Stimulated activated effector memory CD8-positive, alpha-beta T cell treated with anti-CD3 and anti-CD28 coated beads, Interleukin-12 subunit alpha, Interleukin-12 subunit beta, amount 100 ng/mL, for 72 hours (primary cell): ENCODE measurements around the gene CSTPP1.
"Not testable (repeated sequence)": the region's sequence is repeated elsewhere in the genome, so short reads cannot be mapped to it uniquely, and the experiment has no call there.

Experiments used
- ATAC-seq: fragments of 150-1000 bp; cut with Tn5 transposase; 2 replicates; pipeline ENCODE4 v1.10.0; 2021
- DNase-seq, 2 donors: peaks; one replicate each; pipeline ENCODE4 v3.0.0; 2021 to 2022; ENCODE audit warnings: low spot score in 2 of 2
- H3K27ac Mint-ChIP-seq: one replicate; pipeline ENCODE4 v1.8.0; 2022; ENCODE audit warnings: mild to moderate bottlenecking, mixed read lengths
- H3K36me3 Mint-ChIP-seq: one replicate; pipeline ENCODE4 v1.8.0; 2022; ENCODE audit warnings: mild to moderate bottlenecking, mixed read lengths
- H3K4me1 Mint-ChIP-seq: one replicate; pipeline ENCODE4 v1.8.0; 2022; ENCODE audit warnings: mixed read lengths
- H3K4me3 Mint-ChIP-seq: one replicate; pipeline ENCODE4 v1.8.0; 2022; ENCODE audit warnings: mild to moderate bottlenecking, mixed read lengths
- H3K9me3 Mint-ChIP-seq: one replicate; pipeline ENCODE4 v1.8.0; 2022; ENCODE audit warnings: mixed read lengths

The CSTPP1 gene

DNA sequence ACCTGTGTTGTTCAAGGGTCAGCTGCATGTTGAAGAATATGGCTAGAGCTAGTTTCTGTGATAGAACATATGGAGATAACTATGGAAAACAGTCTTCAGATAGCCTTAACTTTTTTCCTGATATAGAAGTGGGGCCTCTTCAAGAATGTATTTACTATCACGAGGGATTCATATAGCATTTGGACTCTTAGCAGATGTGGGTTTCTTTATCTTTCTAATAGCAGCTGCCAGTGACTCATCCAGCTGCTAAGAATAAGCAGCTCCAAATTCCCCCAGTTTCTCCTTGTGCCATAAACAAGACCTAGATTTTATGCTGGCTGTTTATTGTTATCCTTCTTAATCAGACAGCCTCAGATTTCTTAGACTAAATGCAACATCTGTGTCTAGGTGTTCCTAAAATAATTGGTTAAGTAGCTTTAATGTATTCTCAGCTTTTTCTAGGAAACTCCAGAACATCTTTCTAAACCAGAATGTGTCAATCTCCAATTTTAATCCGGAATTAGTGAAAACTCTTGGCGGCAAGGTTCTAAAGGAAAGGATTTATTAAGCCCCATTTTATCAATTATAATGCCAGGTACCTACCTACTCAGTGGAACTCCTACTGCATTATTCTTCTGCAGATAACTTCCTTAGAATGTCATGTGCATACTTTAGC, 119.8 kb downstream of the CSTPP1 start:
- no peak overlapping the region for H3K27ac Mint-ChIP-seq
- ATAC-seq (no peak), DNase-seq (no peak)
- no peaks in the 10 kb centered on the region for H3K4me1 Mint-ChIP-seq
- no peaks in the 10 kb centered on the region for H3K9me3 Mint-ChIP-seq
- no peaks in the 10 kb centered on the region for H3K36me3 Mint-ChIP-seq
- no peak overlapping the region for H3K4me3 Mint-ChIP-seq

DNA sequence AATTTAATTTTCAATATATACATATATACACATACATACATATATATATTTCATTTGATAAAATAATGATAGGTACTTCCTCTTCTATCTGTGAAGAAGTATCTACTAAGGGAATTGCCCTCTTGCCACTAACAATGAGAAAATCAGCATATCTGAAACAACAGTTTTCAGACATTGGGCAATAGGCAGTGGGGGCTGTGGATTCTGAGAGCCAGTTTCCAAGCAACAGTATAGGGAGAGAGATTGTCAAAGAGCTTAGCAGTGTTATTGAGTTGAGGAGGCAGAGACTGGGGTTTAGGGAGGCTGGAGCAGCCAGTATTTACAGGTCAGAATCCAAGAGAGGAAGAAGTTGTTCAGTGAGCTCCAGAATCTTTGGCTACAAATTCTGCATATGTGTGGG, 120.8 kb downstream of the CSTPP1 start:
- ATAC-seq (no peak), DNase-seq (no peak)
- Mint-ChIP-seq H3K4me3 (no peak overlapping the region), H3K9me3 (no peaks in the 10 kb centered on the region), H3K36me3 (no peaks in the 10 kb centered on the region), H3K4me1 (no peaks in the 10 kb centered on the region), H3K27ac (no peak overlapping the region)

DNA sequence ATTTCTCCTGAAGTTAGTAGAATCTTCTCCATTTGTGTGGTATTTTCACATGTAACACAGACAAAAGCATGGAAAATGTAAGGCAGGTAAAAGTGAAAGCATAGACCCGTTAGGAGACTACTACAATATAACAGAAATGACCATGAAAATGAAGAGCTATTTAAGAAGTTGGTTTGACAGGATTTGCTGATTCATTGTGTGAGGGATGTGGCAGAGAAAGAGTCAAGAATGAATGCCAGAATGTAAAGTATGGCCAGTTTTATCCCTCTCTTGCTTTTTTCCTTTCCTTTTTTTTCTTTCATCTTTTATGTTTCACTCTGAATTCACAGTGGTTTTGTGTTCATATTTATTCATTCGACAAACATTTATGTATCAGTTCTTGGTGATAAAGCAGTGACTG, 124.2 kb downstream of the CSTPP1 start:
- H3K9me3 Mint-ChIP-seq: no peaks in the 10 kb centered on the region
- no peaks in the 10 kb centered on the region for H3K4me1 Mint-ChIP-seq
- H3K4me3 Mint-ChIP-seq: no peak overlapping the region
- ATAC-seq: peak; percentile 60
- no peaks in the 10 kb centered on the region for H3K36me3 Mint-ChIP-seq
- peak overlapping the region; percentile 1 for H3K27ac Mint-ChIP-seq
- no peak for DNase-seq

DNA sequence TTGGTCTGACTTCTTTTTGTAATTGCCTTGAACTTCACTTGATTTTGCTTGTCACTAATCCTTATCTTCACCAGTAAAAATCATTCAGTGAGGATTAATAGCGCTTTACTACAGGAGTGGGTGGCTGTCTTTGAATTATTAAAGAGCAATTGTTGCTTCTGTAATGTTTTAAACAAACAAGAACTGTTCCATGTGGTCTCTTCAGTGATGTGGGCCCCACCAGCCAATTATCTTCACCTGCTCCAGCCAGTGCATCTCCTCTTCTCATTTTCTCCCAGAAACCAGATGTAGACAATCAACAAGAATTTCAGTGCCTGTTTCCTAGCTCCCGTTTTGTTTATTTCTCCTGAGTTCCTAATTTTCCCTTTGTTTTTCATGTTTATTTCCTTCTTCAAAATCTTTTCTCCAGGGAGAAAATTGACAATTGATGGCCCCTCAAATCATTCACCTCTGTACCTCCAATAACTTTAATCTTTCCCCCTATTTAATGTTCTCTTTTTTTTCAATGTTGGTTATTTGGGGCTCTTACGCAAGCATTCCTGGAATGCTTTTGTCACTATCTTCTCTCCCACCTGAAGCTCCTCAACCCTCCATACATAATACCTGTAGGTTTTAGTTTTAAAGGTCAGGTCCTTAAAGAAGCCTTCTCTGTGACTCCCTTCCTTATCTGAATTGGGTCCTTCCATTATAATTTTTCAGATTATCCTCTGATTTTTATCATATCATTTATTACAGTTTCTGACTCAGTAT, 125.0 kb downstream of the CSTPP1 start:
- no peaks in the 10 kb centered on the region for H3K4me1 Mint-ChIP-seq
- H3K4me3 Mint-ChIP-seq: no peak overlapping the region
- no peaks in the 10 kb centered on the region for H3K9me3 Mint-ChIP-seq
- no peak overlapping the region for H3K27ac Mint-ChIP-seq
- no peaks in the 10 kb centered on the region for H3K36me3 Mint-ChIP-seq
- ATAC-seq (no peak), DNase-seq (no peak)

DNA sequence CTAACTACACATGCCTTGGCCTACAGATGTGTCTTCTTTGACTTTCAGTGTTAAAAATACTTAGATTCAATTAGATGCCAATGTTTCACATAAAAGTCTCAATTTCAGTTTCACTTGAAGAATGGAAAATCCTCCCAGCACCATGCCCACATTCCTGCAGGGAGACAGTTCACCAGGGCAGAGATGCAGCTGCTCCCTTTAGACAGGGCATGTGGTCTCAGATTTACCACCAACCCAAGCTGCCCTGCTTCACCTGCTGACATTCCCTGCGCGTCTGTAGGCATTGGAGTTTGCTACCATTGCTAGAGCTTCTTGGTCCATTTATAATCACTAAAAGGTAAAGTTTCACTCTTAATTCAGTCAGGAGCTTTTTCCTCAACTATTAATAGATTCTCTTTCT, 126.2 kb downstream of the CSTPP1 start:
- Mint-ChIP-seq H3K27ac (no peak overlapping the region), H3K9me3 (no peaks in the 10 kb centered on the region), H3K36me3 (no peaks in the 10 kb centered on the region), H3K4me3 (no peak overlapping the region), H3K4me1 (no peaks in the 10 kb centered on the region)
- ATAC-seq (no peak), DNase-seq (no peak)

DNA sequence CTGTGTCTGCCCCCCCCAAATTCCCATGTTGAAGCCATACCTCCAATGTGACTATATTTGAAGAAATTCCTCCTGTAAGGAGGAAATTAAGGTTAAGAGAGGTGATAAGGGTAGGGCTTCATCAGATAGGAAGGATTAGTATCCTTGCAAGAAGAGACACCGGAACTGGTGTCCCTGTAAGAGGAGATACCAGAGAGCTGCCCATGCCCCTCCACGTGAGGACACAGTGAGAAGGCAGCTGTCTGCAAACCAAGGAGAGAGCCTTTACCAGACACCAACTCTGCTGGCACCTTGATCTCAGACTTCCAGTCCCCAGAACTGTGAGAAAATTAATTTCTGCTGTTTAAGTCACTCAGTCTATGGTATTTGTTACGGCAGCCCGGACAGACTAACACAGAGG, 130.8 kb downstream of the CSTPP1 start:
- H3K27ac Mint-ChIP-seq: no peak overlapping the region
- ATAC-seq: no peak

DNA sequence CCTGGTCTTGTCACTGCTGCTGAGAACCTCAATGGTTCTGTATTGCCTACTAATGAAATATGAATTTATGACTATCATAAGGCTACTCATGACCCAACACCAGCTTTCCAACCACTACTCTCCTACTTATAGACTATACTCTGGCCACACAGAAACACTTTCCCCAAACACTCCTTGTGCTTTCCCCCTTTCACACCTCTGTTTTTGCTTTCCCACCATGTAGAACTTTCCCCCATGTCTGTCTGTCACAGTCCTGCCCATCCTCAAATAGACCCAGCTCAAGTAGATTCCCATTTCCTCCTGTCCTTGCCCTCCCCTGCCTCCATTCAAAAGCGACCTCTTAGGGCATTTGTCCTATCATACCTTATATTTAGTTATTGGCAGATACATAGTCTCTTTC, 134.2 kb downstream of the CSTPP1 start:
- H3K4me1 Mint-ChIP-seq: no peaks in the 10 kb centered on the region
- ATAC-seq (no peak), DNase-seq (no peak)
- H3K9me3 Mint-ChIP-seq: no peaks in the 10 kb centered on the region
- H3K4me3 Mint-ChIP-seq: no peak overlapping the region
- H3K36me3 Mint-ChIP-seq: no peaks in the 10 kb centered on the region
- H3K27ac Mint-ChIP-seq: no peak overlapping the region

More for the DNA sequence above, 130.8 kb downstream of the CSTPP1 start:
- Mint-ChIP-seq H3K4me1 (no peaks in the 10 kb centered on the region), H3K36me3 (no peaks in the 10 kb centered on the region), H3K4me3 (no peak overlapping the region), H3K9me3 (no peaks in the 10 kb centered on the region)
- no peak for DNase-seq

DNA sequence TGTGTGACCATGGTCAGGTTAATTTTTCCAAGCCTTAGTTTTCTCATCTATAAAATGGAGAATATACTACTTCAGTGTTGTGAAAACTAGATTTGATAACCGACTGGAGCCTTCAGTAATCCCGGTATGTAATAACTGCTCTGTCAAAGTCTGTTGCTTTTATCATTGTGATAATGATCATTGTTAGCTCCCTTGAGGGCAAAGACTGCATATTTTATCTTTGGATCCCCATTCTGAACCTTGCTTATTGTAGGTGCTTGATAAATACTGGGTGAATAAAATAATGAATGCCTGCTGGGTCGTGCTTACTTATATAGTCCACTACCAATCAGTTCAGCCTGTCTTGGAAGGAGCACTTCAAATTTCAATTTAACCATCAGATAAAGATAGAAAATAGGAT, 134.8 kb downstream of the CSTPP1 start:
- no peaks in the 10 kb centered on the region for H3K36me3 Mint-ChIP-seq
- H3K4me1 Mint-ChIP-seq: no peaks in the 10 kb centered on the region
- H3K27ac Mint-ChIP-seq: no peak overlapping the region
- no peaks in the 10 kb centered on the region for H3K9me3 Mint-ChIP-seq
- ATAC-seq (no peak), DNase-seq (no peak)
- no peak overlapping the region for H3K4me3 Mint-ChIP-seq

DNA sequence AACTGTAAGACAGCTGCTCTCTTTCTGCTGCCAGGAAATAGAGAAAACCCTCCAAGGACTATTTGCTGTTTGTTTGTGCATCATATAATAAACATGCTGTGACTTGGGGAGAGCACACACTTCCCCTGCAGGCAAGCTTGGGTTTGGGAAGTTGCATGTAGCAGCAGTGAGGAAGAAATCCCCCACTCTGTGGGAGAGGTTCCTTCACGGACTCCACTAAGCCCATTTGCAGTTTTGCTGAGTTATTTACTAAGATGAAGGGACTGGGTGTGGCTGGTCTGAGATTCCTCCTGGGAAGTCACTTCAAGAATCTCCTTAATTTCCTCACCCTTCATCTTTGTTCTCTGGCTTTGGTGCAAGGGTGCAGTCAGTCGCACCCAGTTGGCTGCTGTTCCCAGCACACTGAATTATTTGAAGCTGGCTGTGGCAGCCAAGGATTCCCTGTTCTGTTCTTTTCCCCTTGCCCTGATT, 135.3 kb downstream of the CSTPP1 start:
- no peak overlapping the region for H3K4me3 Mint-ChIP-seq
- no peak overlapping the region for H3K27ac Mint-ChIP-seq
- no peaks in the 10 kb centered on the region for H3K4me1 Mint-ChIP-seq
- no peak for ATAC-seq
- no peak for DNase-seq
- H3K36me3 Mint-ChIP-seq: no peaks in the 10 kb centered on the region
- no peaks in the 10 kb centered on the region for H3K9me3 Mint-ChIP-seq

DNA sequence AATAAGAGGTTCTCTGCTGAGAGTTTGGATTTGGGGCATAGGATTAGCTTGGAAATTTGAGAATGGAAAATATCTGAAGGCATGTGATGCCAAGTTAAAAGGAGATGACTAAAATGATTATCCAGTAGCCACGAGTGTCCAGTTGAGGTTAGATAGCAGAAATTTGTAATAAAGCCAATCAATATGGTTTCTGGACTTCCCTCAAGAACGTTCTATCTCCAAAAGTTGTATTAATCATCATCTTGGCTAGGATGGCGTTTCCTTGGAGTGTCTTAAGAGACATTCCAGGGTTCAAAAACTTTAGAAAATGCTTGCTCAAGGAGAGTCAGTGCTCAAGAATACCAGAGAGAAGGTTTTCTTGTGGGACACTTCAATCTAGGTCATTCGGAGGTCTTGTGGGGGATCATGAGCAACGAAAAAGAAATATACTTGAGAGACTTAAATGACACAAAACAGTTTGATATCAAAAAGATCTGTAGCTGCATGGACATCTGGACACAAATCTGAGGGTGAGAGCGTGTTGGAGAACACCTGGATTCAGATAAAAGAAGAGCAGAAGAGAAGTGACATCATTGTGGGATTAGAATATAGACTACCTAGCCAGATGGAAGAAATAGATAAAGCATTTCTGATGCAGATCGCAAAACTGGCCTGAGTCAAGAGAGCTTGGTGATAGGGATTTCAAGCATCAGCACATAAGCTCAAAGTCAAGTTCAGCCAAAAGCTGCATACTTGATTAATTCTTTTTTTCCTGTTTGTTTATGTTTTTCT, 142.4 kb downstream of the CSTPP1 start:
- Mint-ChIP-seq H3K4me1 (peaks cover 9% of the 10 kb centered on the region), H3K4me3 (no peak overlapping the region), H3K27ac (no peak overlapping the region), H3K9me3 (no peaks in the 10 kb centered on the region), H3K36me3 (no peaks in the 10 kb centered on the region)
- ATAC-seq: no peak
- DNase-seq: no peak

DNA sequence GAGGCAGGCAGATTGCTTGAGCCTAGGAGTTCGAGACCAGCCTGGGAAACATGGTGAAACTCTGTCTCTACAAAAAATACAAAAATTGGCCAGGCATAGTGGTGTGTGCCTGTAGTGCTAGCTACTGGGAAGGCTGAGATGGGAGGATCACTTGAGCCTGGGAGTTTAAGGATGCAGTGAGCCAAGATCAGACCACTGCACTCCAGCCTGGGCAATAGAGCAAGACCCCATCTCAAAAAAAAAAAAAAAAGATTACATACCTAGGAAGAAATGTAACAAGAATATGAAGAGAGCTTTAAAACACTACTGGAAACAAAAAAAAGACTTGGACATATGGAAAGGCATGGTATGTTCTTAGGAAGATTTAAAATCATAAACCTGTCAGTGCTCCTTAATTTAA, 144.2 kb downstream of the CSTPP1 start:
- ATAC-seq, H3K27ac Mint-ChIP-seq, H3K9me3 Mint-ChIP-seq, H3K36me3 Mint-ChIP-seq, H3K4me3 Mint-ChIP-seq, DNase-seq: not testable (repeated sequence)
- H3K4me1 Mint-ChIP-seq: peaks cover 13% of the 10 kb centered on the region

DNA sequence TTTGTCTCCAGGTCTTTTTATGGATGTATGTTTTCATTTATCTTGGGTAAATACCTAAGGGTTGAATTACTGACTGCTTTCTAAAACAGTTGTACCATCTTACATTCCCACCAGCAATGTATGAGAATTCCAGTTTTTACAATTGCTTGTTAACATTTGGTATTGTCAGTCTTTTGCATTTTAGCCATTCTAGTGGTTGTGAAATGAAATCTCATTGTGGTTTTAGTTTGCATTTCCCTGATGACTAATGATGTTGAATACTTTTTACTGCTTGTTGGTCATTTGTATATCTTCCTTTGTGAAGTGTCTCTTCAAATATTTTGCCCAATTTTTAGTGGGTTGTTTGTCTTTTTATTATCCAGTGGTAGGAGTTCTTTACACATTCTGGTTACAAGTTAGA, 147.4 kb downstream of the CSTPP1 start:
- Mint-ChIP-seq H3K9me3 (no peaks in the 10 kb centered on the region), H3K27ac (no peak overlapping the region), H3K36me3 (no peaks in the 10 kb centered on the region), H3K4me3 (no peak overlapping the region), H3K4me1 (peaks cover 13% of the 10 kb centered on the region)
- DNase-seq (no peak), ATAC-seq (peak; percentile 61)

DNA sequence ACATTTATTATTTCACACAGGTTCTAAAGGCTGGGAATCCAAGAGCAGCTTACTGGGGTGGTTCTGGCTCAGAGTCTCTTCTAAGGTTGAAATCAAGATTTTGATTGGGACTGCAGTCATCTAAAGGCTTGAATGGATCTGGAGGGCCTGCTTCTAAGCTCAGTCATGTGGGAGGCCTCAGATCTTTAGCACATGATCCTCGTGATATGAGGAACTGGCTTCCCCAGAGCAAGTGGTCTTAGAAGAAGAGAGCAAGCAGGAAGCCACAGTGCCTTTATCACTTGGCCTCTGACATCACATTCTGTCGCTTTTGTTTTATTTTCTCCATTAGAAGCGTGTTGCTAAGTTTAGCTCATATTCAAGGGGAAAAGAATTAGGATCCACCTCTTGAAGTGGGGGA, 151.2 kb downstream of the CSTPP1 start:
- no peak overlapping the region for H3K27ac Mint-ChIP-seq
- H3K4me3 Mint-ChIP-seq: no peak overlapping the region
- H3K9me3 Mint-ChIP-seq: no peaks in the 10 kb centered on the region
- H3K36me3 Mint-ChIP-seq: no peaks in the 10 kb centered on the region
- DNase-seq (no peak), ATAC-seq (no peak)
- H3K4me1 Mint-ChIP-seq: peaks cover 13% of the 10 kb centered on the region

DNA sequence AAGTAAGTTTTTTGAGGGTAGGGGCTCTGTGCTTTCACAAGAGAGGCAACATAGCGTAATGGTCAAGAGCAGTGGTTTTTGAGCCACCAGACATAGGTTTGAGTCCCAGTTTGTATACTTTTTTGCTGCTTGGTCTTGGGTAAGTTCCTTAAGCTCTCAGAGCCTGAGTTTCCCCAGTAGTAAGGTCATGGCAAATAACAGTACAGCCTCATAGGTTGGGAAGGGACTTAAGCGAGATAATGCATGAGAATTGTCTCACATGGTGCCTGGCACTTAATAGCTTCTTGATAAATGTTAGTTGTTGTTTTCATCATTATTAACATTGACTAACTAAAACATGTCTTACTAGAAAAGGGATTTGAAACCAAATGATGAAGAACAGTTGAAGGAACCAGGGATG, 157.0 kb downstream of the CSTPP1 start:
- no peak for ATAC-seq
- no peaks in the 10 kb centered on the region for H3K36me3 Mint-ChIP-seq
- no peak overlapping the region for H3K4me3 Mint-ChIP-seq
- no peak for DNase-seq
- no peak overlapping the region for H3K27ac Mint-ChIP-seq
- H3K4me1 Mint-ChIP-seq: no peaks in the 10 kb centered on the region
- no peaks in the 10 kb centered on the region for H3K9me3 Mint-ChIP-seq

DNA sequence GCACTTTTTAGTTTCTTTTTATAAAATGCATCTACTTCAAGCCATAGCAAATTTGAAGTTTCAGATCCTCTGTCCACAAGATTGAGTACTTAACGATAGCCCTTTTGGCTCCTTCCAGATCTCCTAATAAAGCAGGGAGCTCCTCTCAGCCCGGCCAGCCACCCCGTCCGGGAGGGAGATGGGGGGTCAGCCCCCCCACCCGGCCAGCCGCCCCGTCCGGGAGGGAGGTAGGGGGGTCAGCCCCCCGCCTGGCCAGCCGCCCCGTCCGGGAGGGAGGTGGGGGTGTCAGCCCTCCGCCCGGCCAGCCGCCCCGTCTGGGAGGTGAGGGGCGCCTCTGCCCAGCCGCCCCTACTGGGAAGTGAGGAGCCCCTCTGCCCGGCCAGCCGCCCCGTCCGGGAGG, 160.3 kb downstream of the CSTPP1 start:
- not testable (repeated sequence) for ATAC-seq, H3K4me3 Mint-ChIP-seq, H3K4me1 Mint-ChIP-seq, DNase-seq, H3K36me3 Mint-ChIP-seq, H3K27ac Mint-ChIP-seq, H3K9me3 Mint-ChIP-seq

DNA sequence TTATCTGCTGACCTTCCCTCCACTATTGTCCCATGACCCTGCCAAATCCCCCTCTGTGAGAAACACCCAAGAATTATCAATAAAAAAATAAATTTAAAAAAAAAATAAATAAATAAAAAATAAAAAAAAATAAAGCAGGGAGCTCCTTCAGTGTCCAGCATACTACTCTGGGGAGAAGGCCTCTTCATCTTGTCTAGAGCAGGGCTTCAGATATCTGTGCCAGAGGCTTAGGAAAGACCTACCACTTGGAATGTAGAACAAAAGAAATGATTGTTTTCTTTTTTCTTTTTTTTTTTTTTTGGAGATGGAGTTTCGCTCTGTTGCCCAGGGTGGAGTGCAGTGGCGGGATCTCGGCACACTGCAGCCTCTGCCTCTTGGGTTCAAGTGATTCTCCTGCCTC, 161.7 kb downstream of the CSTPP1 start:
- DNase-seq, H3K36me3 Mint-ChIP-seq, H3K4me1 Mint-ChIP-seq, H3K9me3 Mint-ChIP-seq, H3K27ac Mint-ChIP-seq, H3K4me3 Mint-ChIP-seq, ATAC-seq: not testable (repeated sequence)
